Skeletal muscle tissue (tissue), 4 donors: ENCODE results near the gene PXDN. TPM values are rescaled to one million over a fixed set of nuclear protein-coding genes. Genes with fewer than 3 reads are reported as not detected.
"Not testable (repeated sequence)": the region's sequence is repeated elsewhere in the genome, so short reads cannot be mapped to it uniquely, and the experiment has no call there.

Source experiments
- H3K27ac ChIP-seq: one replicate; pipeline ENCODE4 v1.7.0; 2013; ENCODE audit warnings: mild to moderate bottlenecking, low read depth, low read length, inconsistent platforms
- H3K27me3 ChIP-seq, 3 donors: one replicate each; pipeline ENCODE4 v1.7.0; 2013; ENCODE audit warnings: low read length in 3 of 3; ENCODE audit not compliant: control insufficient read depth in 3 of 3, insufficient read depth in 3 of 3
- H3K36me3 ChIP-seq, 3 donors: one replicate each; pipeline ENCODE4 v1.7.0; 2013; ENCODE audit warnings: low read length in 3 of 3; ENCODE audit not compliant: control insufficient read depth in 3 of 3, insufficient read depth in 3 of 3
- H3K4me1 ChIP-seq, 3 donors: one replicate each; pipeline ENCODE4 v1.7.0; 2013; ENCODE audit warnings: low read length in 3 of 3, mild to moderate bottlenecking in 3 of 3; ENCODE audit not compliant: control insufficient read depth in 3 of 3, insufficient read depth in 3 of 3
- H3K4me3 ChIP-seq, 3 donors: one replicate each; pipeline ENCODE4 v1.7.0; 2013; ENCODE audit warnings: low read length in 3 of 3
- H3K9ac ChIP-seq, 3 donors: one replicate each; pipeline ENCODE4 v1.7.0; 2013; ENCODE audit warnings: low read length in 3 of 3, mild to moderate bottlenecking in 3 of 3, moderate library complexity in 2 of 3, low read depth in 1 of 3
- H3K9me3 ChIP-seq, 3 donors: one replicate each; pipeline ENCODE4 v1.7.0; 2013; ENCODE audit warnings: low read length in 3 of 3; ENCODE audit not compliant: control insufficient read depth in 3 of 3
- total RNA-seq: library from RNA; depleted of rRNA; stranded (reverse); fragments of >200 nt; gene quantifications from one replicate; pipeline ENCODE4 v1.2.3, GENCODE V29; 2014
- donor health status: Osteomylitis.

The PXDN gene
- total RNA-seq, 1 donor from 2014 or later: 106 TPM

- peaks cover 13 to 22% (median 19%) of the 10 kb centered on the region in 3 donors for H3K36me3 ChIP-seq
- H3K27me3 ChIP-seq, H3K27ac ChIP-seq, H3K4me3 ChIP-seq, H3K9ac ChIP-seq, H3K9me3 ChIP-seq, H3K4me1 ChIP-seq: not testable (repeated sequence)
These were observed 64.8 kb downstream of the PXDN start for GRCh38 chr2:1679488-1680039.

GRCh38 chr2:1679065-1679464, 65.2 kb downstream of the PXDN start:
- not testable (repeated sequence) for H3K9ac ChIP-seq, H3K27me3 ChIP-seq, H3K9me3 ChIP-seq, H3K27ac ChIP-seq, H3K4me3 ChIP-seq, H3K4me1 ChIP-seq
- peaks cover 13 to 24% (median 19%) of the 10 kb centered on the region in 3 donors for H3K36me3 ChIP-seq

GRCh38 chr2:1678609-1679008, 65.7 kb downstream of the PXDN start:
- H3K9me3 ChIP-seq: no peaks in the 10 kb centered on the region
- peaks cover 0 to 6% (median 2%) of the 10 kb centered on the region in 3 donors for H3K27me3 ChIP-seq
- H3K9ac ChIP-seq: no peak overlapping the region
- no peak overlapping the region for H3K4me3 ChIP-seq
- peaks cover 13 to 26% (median 21%) of the 10 kb centered on the region in 3 donors for H3K36me3 ChIP-seq
- H3K27ac ChIP-seq: no peak overlapping the region
- H3K4me1 ChIP-seq: no peaks in the 10 kb centered on the region

- no peak overlapping the region for H3K27ac ChIP-seq
- H3K4me1 ChIP-seq: no peaks in the 10 kb centered on the region
- H3K27me3 ChIP-seq: peaks cover 0 to 6% (median 2%) of the 10 kb centered on the region in 3 donors
- no peaks in the 10 kb centered on the region for H3K9me3 ChIP-seq
- H3K36me3 ChIP-seq: peaks cover 13 to 27% (median 24%) of the 10 kb centered on the region in 3 donors
- H3K4me3 ChIP-seq: no peak overlapping the region
- no peak overlapping the region for H3K9ac ChIP-seq
These were observed 66.5 kb downstream of the PXDN start for GRCh38 chr2:1677821-1678165.

GRCh38 chr2:1676913-1677820, 67.1 kb downstream of the PXDN start:
- no peaks in the 10 kb centered on the region for H3K9me3 ChIP-seq
- peaks cover 13 to 27% (median 24%) of the 10 kb centered on the region in 3 donors for H3K36me3 ChIP-seq
- no peak overlapping the region for H3K27ac ChIP-seq
- no peaks in the 10 kb centered on the region for H3K4me1 ChIP-seq
- no peak overlapping the region for H3K4me3 ChIP-seq
- peaks cover 0 to 6% (median 2%) of the 10 kb centered on the region in 3 donors for H3K27me3 ChIP-seq
- no peak overlapping the region for H3K9ac ChIP-seq

- no peak overlapping the region for H3K4me3 ChIP-seq
- H3K27ac ChIP-seq: no peak overlapping the region
- H3K36me3 ChIP-seq: peaks cover 13 to 27% (median 24%) of the 10 kb centered on the region in 3 donors
- H3K27me3 ChIP-seq: peaks cover 0 to 6% (median 2%) of the 10 kb centered on the region in 3 donors
- H3K9me3 ChIP-seq: no peaks in the 10 kb centered on the region
- no peak overlapping the region for H3K9ac ChIP-seq
- no peaks in the 10 kb centered on the region for H3K4me1 ChIP-seq
These were observed 68.0 kb downstream of the PXDN start for GRCh38 chr2:1676091-1676912.

- no peak overlapping the region for H3K9ac ChIP-seq
- no peaks in the 10 kb centered on the region for H3K9me3 ChIP-seq
- no peaks in the 10 kb centered on the region for H3K4me1 ChIP-seq
- H3K36me3 ChIP-seq: peaks cover 13 to 27% (median 24%) of the 10 kb centered on the region in 3 donors
- no peak overlapping the region for H3K4me3 ChIP-seq
- no peak overlapping the region for H3K27ac ChIP-seq
- H3K27me3 ChIP-seq: peaks cover 0 to 6% (median 2%) of the 10 kb centered on the region in 3 donors
These were observed 68.7 kb downstream of the PXDN start for GRCh38 chr2:1675633-1676032.

- Histone ChIP-seq H3K36me3 (peaks cover 9 to 24% (median 22%) of the 10 kb centered on the region in 3 donors), H3K4me3 (no peak overlapping the region), H3K27me3 (peaks cover 0 to 6% (median 2%) of the 10 kb centered on the region in 3 donors), H3K9me3 (no peaks in the 10 kb centered on the region), H3K27ac (no peak overlapping the region), H3K4me1 (no peaks in the 10 kb centered on the region), H3K9ac (no peak overlapping the region)
These were observed 69.4 kb downstream of the PXDN start for GRCh38 chr2:1674766-1675397.

- Histone ChIP-seq H3K4me3 (no peak overlapping the region), H3K9me3 (no peaks in the 10 kb centered on the region), H3K36me3 (peaks cover 3 to 20% (median 17%) of the 10 kb centered on the region in 3 donors), H3K27ac (no peak overlapping the region), H3K9ac (no peak overlapping the region), H3K27me3 (peaks cover 0 to 6% (median 2%) of the 10 kb centered on the region in 3 donors), H3K4me1 (no peaks in the 10 kb centered on the region)
These were observed 70.0 kb downstream of the PXDN start for GRCh38 chr2:1674276-1674675.
